ENCODE results near the gene PGS1. TPM values are rescaled to one million over a fixed set of nuclear protein-coding genes. Genes with fewer than 3 reads are reported as not detected.
A peak's percentile ranks its signal among the peaks of the same experiment; 100 is the strongest.

Gene PGS1
- total and polyA plus RNA-seq, 2 of the 8 experiments (the other 6 are each of a cell fraction or from before 2014, with no cell fraction given): 46.7 to 60.0 TPM

DNA sequence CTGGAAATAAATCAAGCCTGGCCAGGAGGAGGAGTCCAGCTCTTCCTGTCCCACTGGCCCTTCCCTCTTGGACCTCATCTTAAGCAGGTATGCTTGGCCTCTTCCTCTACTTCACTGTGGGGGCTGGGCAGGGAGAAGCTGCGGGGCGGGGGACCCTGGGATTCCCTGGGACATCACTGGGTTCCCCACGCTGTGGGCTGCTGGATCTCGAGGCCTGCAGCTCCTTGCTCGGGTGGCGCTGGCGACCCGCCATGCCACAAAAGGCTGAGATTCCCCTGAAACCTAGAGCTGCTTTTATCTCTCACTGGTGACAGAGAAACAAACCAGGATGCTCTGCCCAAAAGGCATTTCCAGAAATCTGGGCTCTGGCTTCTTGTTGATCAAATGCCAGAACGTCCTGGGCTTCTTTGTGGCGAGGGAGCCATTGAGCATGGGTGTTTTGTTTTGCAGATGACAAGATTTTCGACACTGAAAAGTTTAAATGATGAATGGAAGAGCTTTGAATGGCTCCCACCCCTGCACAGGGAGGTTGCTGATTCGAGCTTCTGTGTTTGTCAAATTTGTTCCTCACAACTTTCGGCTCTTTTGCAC is 8.6 kb upstream of the PGS1 start:
- Histone ChIP-seq H3K79me2 (ENCODE audit: control insufficient read depth in 1 of 2, insufficient read depth in 2 of 2, low read length in 2 of 2) (no peaks in the 10 kb centered on the region), H3K9ac (replicated peaks in 1 of 4; ENCODE audit: extremely low read depth in 1 of 4, low read depth in 3 of 4, low read length in 3 of 4) (peak overlapping the region in 2 of 4 experiments; percentile 4 to 20; a peak in 4 of 7 replicates), H2BK12ac (ENCODE audit: low read depth, low read length) (peak overlapping the region; percentile 99), H3K9me3 (ENCODE audit: insufficient read depth in 2 of 2, low read depth in 1 of 2, low read length in 1 of 2) (no peaks in the 10 kb centered on the region), H2BK120ac (replicated peaks; ENCODE audit: low read depth, low read length) (peak overlapping the region; percentile 99), H2AFZ (ENCODE audit: low read length) (no peak overlapping the region), H3K4ac (replicated peaks; ENCODE audit: insufficient read length, low read depth, low read length) (peak overlapping the region; percentile 11), H4K5ac (ENCODE audit: insufficient read length, low read depth, low read length) (peak overlapping the region; percentile 96), H3K23ac (ENCODE audit: insufficient read length) (no peak overlapping the region), H3K56ac (replicated peaks; ENCODE audit: insufficient read length, low read depth, low read length) (no peak overlapping the region), H4K8ac (ENCODE audit: extremely low read depth, insufficient read depth, low read length) (no peak overlapping the region), H3K14ac (ENCODE audit: insufficient read length) (no peak overlapping the region), H3K4me3 (ENCODE audit: extremely low read depth in 1 of 4, insufficient read depth in 2 of 4, low read depth in 3 of 4, low read length in 4 of 4) (peak overlapping the region in 1 of 4 experiments; percentile 28; a peak in 1 of 8 replicates), H3K36me3 (ENCODE audit: control insufficient read depth in 2 of 4, insufficient read depth in 4 of 4, low read length in 3 of 4) (no peaks in the 10 kb centered on the region), H3K27ac (ENCODE audit: low read depth, low read length) (peak overlapping the region; percentile 76), H4K91ac (replicated peaks; ENCODE audit: insufficient read length, low read length) (peak overlapping the region; percentile 100), H3K4me2 (ENCODE audit: insufficient read depth in 1 of 2, low read depth in 2 of 2, low read length in 2 of 2) (peak overlapping the region; percentile 49 to 54), H3K4me1 (replicated peaks in 1 of 4; ENCODE audit: control insufficient read depth in 3 of 4, insufficient read depth in 4 of 4, low read length in 3 of 4) (peaks cover 29 to 54% (median 44%) of the 10 kb centered on the region in 4 experiments), H3K18ac (ENCODE audit: extremely low read depth, low read length) (peak overlapping the region; percentile 99), H3K27me3 (replicated peaks in 1 of 4; ENCODE audit: control insufficient read depth in 3 of 4, extremely low read depth in 1 of 4, insufficient read depth in 3 of 4, low read length in 3 of 4) (no peaks in the 10 kb centered on the region), H2BK20ac (ENCODE audit: low read length) (peak overlapping the region; percentile 98), H2AK5ac (ENCODE audit: low read depth, low read length) (peak overlapping the region; percentile 96; the same call in 1 of the 2 replicates), H3K79me1 (ENCODE audit: low read depth, low read length) (no peaks in the 10 kb centered on the region), H3K23me2 (ENCODE audit: low read depth, low read length) (no peaks in the 10 kb centered on the region), H4K20me1 (replicated peaks in 1 of 2; ENCODE audit: control insufficient read depth in 1 of 2, insufficient read depth in 2 of 2, low read length in 2 of 2) (no peaks in the 10 kb centered on the region), H2BK5ac (ENCODE audit: low read depth, low read length) (peak overlapping the region; percentile 99), H2BK15ac (ENCODE audit: low read length) (0 out of 2 replicates have a peak overlapping the region, but pooled peaks have one; percentile 53)
- 17% methylated on average over 8 of the region's 13 CpGs; no CpG with 5 or more reads in 1 of the 2 experiments for WGBS, 2 experiments (ENCODE audit: extremely low coverage in 1 of 2, insufficient coverage in 1 of 2, insufficient read length in 1 of 2, insufficient replicate concordance in 2 of 2, low coverage in 1 of 2, low lambda C conversion rate in 2 of 2, missing lambda C conversion rate in 1 of 2)
- no peak for TF ChIP-seq BCL11A (IDR thresholded peaks at IDR 0.05; ENCODE audit: low read depth in 2 of 2, low read length in 2 of 2)
- 0 out of 3 replicates have a peak, but pooled peaks of 1 of the 2 experiments have one; percentile 10 for TF ChIP-seq POLR2A (IDR thresholded peaks at IDR 0.05; ENCODE audit: control extremely low read depth in 1 of 2, low read depth in 2 of 2, low read length in 2 of 2)
- peak; percentile 51 for TF ChIP-seq ASH2L (IDR thresholded peaks at IDR 0.05; ENCODE audit: low read length)
- TF ChIP-seq, protein P1, sequence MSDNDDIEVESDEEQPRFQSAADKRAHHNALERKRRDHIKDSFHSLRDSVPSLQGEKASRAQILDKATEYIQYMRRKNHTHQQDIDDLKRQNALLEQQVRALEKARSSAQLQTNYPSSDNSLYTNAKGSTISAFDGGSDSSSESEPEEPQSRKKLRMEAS (IDR thresholded peaks at IDR 0.05): no peak
- TF ChIP-seq PHF8 (conservative IDR thresholded peaks at IDR 0.05; ENCODE audit: low read depth, low read length): no peak
- TF ChIP-seq SP4 (IDR thresholded peaks at IDR 0.05; ENCODE audit: low read length): no peak
- no peak for TF ChIP-seq FOSL1 (IDR thresholded peaks at IDR 0.05; ENCODE audit: insufficient read depth, low read depth, low read length)
- FAIRE-seq (no peak), DNase-seq (ENCODE audit: low read depth in 1 of 2, low spot score in 2 of 2) (no peak)
- POLR2A ChIA-PET (ENCODE audit: partially characterized antibody): interaction anchor here (0.7 to 2.7 kb wide), 9 partner anchors 9 to 100 kb away, joined by 3 to 24 read pairs (median 3); partner anchors contain the start of gene SOCS3
- CTCF ChIA-PET (ENCODE audit: partially characterized antibody): interaction anchor here (0.9 to 20.5 kb wide), 8 partner anchors 22 to 335 kb away, joined by 3 to 257 read pairs (median 4); no protein-coding TSS in a partner anchor
